ENCODE results near the gene ATXN1.

GRCh38 chr6:16471222-16471909 is 289.9 kb downstream of the ATXN1 start:
- TF ChIP-seq CTCF (optimal IDR thresholded peaks at IDR 0.05 in 1 of 3, IDR thresholded peaks at IDR 0.05 in 1 of 3, conservative IDR thresholded peaks at IDR 0.05 in 1 of 3; ENCODE audit: extremely low read depth in 1 of 3, insufficient read depth in 2 of 3, low read length in 3 of 3) (no peak), EZH2 (IDR thresholded peaks at IDR 0.05; ENCODE audit: low read length) (no peak)

Data from keratinocyte (primary cell).